Kidney (tissue), 14 donors: Measurements from ENCODE around the gene MEF2D. TPM values are rescaled to one million over a fixed set of nuclear protein-coding genes. Genes with fewer than 3 reads are reported as not detected.

Experiments
- DNase-seq, 5 donors: peaks; one replicate each; pipeline ENCODE4 v3.0.0-alpha.2; 2013 to 2020
- FAIRE-seq: peaks from 2 replicates; lab custom pipeline; 2012; peaks lifted over from hg19 to GRCh38; lab: Jason Lieb, UNC
- H3K27ac ChIP-seq, 2 donors: one replicate each; pipeline ENCODE4 v1.7.0; 2013; ENCODE audit warnings: low read depth in 2 of 2, low read length in 2 of 2, inconsistent platforms in 1 of 2
- H3K27me3 ChIP-seq: one replicate; pipeline ENCODE4 v1.7.1; 2013; ENCODE audit warnings: low read length, inconsistent platforms; ENCODE audit not compliant: control insufficient read depth, insufficient read depth
- H3K36me3 ChIP-seq, 3 donors: one replicate each; pipeline versions ENCODE4 v1.7.0 to v1.7.1; 2013; ENCODE audit warnings: low read length in 3 of 3, control low read depth in 1 of 3, inconsistent platforms in 1 of 3; ENCODE audit not compliant: insufficient read depth in 3 of 3, control insufficient read depth in 2 of 3
- H3K4me1 ChIP-seq, 3 donors: one replicate each; pipeline versions ENCODE4 v1.7.0 to v1.7.1; 2013; ENCODE audit warnings: low read length in 3 of 3, inconsistent platforms in 1 of 3, low read depth in 1 of 3; ENCODE audit not compliant: control insufficient read depth in 2 of 3, insufficient read depth in 2 of 3
- H3K4me3 ChIP-seq, 3 donors: one replicate each; pipeline versions ENCODE4 v1.7.0 to v1.8.1; 2013; ENCODE audit warnings: low read length in 3 of 3, control low read depth in 1 of 3, inconsistent platforms in 1 of 3
- H3K9ac ChIP-seq, 3 donors: one replicate each; pipeline versions ENCODE4 v1.7.0 to v1.7.1; 2013; ENCODE audit warnings: low read length in 3 of 3, control low read depth in 1 of 3, inconsistent platforms in 1 of 3
- H3K9me3 ChIP-seq, 3 donors: one replicate each; pipeline versions ENCODE4 v1.7.0 to v1.7.1; 2013; ENCODE audit warnings: low read length in 3 of 3, control low read depth in 1 of 3, inconsistent platforms in 1 of 3; ENCODE audit not compliant: control insufficient read depth in 2 of 3, insufficient read depth in 1 of 3
- intact Hi-C: fragments of 100-400 bp; cut with DNase I; formaldehyde crosslinking; loops from one replicate; pipeline ENCODE4 v1.11.1; 2022
- polyA plus RNA-seq: library from polyadenylated mRNA; stranded (reverse); fragments of 350-450 nt; fragmentation: Illumina TruSeq; extraction: RNeasy Lipid Tissue Mini Kit (QIAGEN cat#74804); gene quantifications from one replicate; pipeline ENCODE4 v1.2.3, GENCODE V29; 2014; ENCODE audit warnings: low read depth, low replicate concordance; ENCODE audit not compliant: insufficient read depth
- total RNA-seq: library from RNA; stranded (reverse); fragmentation: NEBNext Ultra II Directional; extraction: Animal tissue kit (Norgen Biotek cat#: 25700); gene quantifications from one replicate; pipeline ENCODE4 v1.2.1, GENCODE V29; 2021
- TF ChIP-seq, protein P1 (sequence below): IDR thresholded peaks from 3 replicates; pipeline ENCODE4 v1.5.1; 2012; ENCODE audit warnings: mild to moderate bottlenecking, moderate library complexity, borderline replicate concordance; ENCODE audit not compliant: insufficient read depth; ENCODE audit errors: extremely low read depth
- donor health status: control.
- donor health status: control.
- donor health status: control.
- donor health status: control.
- donor health status: control.
- donor health status: DM: yes; HTN: yes; CAD: no.
- donor health status: Normal renal cell carcinoma (clear cell type).

The MEF2D gene
- total and polyA plus RNA-seq, 2 donors from 2014 or later = 13.7 to 49.3 TPM

DNA sequence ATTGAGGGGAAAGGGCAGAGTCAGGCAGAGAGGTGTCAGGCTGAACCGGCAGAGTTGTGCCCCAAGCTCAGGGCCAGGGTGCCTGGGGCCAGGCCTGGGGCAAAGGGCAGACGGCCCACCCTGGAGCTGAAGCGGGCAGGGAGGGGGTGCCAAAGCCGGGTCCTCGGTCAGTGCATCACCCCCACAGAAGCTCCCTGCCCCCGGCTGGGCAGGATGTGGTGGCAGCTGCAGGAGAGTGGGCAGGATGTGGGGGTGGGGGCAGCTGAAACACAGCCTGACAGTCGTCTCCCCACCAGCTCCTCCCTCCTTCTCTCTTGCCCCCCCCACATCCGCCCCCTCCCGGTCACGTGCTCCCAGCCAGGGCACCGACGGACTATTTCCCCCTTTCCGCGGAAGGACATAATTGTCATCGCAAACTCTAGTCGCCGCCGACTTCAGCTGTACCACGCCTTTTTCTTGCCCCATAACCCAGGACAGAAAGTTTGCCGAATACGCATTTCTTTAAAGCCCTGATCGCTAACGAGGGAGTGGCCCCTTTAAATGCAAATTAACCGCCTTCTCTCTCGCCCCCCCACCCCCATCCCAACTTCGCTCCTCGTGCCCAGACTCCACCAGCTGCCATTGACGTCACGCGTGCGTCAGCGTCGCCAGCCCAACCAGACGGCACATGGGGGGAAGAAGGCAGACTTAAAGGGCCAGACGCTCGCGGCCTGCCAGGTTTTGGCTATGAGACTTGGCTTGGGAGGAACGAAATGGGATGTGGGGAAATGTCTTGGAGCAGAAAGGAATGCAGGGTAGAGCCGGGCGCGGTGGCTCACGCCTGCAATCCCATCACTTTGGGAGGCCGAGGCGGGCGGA, 4.5 kb upstream of the MEF2D start:
- TF ChIP-seq, protein P1, sequence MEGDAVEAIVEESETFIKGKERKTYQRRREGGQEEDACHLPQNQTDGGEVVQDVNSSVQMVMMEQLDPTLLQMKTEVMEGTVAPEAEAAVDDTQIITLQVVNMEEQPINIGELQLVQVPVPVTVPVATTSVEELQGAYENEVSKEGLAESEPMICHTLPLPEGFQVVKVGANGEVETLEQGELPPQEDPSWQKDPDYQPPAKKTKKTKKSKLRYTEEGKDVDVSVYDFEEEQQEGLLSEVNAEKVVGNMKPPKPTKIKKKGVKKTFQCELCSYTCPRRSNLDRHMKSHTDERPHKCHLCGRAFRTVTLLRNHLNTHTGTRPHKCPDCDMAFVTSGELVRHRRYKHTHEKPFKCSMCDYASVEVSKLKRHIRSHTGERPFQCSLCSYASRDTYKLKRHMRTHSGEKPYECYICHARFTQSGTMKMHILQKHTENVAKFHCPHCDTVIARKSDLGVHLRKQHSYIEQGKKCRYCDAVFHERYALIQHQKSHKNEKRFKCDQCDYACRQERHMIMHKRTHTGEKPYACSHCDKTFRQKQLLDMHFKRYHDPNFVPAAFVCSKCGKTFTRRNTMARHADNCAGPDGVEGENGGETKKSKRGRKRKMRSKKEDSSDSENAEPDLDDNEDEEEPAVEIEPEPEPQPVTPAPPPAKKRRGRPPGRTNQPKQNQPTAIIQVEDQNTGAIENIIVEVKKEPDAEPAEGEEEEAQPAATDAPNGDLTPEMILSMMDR = peak; percentile 26
- peak overlapping the region; percentile 50 to 88 (median 79) for H3K9ac ChIP-seq
- FAIRE-seq (peak; percentile 32), DNase-seq (peak; percentile 99 to 100 (median 99))
- H3K27me3 ChIP-seq = no peaks in the 10 kb centered on the region
- H3K9me3 ChIP-seq = no peaks in the 10 kb centered on the region
- peak overlapping the region; percentile 32 to 81 (median 41) for H3K4me3 ChIP-seq
- peak overlapping the region; percentile 100 for H3K27ac ChIP-seq
- no peaks in the 10 kb centered on the region for H3K36me3 ChIP-seq
- peaks cover 8 to 35% (median 31%) of the 10 kb centered on the region in 3 donors for H3K4me1 ChIP-seq
- intact Hi-C loops = no loop called here

GRCh38 chr1:156504438-156504813, 3.9 kb upstream of the MEF2D start:
- intact Hi-C loops = no loop called here

GRCh38 chr1:156503698-156504437, 3.3 kb upstream of the MEF2D start:
- FAIRE-seq (no peak), DNase-seq (peak in 3 of 5 donors; percentile 21 to 50 (median 34))
- Histone ChIP-seq H3K4me1 (peaks cover 8 to 34% (median 30%) of the 10 kb centered on the region in 3 donors), H3K27ac (peak overlapping the region; percentile 100), H3K36me3 (no peaks in the 10 kb centered on the region), H3K9me3 (no peaks in the 10 kb centered on the region), H3K4me3 (peak overlapping the region in 1 of 3 donors; percentile 41), H3K9ac (peak overlapping the region in 2 of 3 donors; percentile 64 to 88), H3K27me3 (no peaks in the 10 kb centered on the region)
- TF ChIP-seq, protein P1 = no peak
- intact Hi-C loops = no loop called here

More at GRCh38 chr1:156504438-156504813, 3.9 kb upstream of the MEF2D start:
- no peak for FAIRE-seq
- peak in 3 of 5 donors; percentile 34 to 43 (median 40) for DNase-seq
- Histone ChIP-seq H3K4me3 (peak overlapping the region in 2 of 3 donors; percentile 32 to 41), H3K4me1 (peaks cover 8 to 35% (median 31%) of the 10 kb centered on the region in 3 donors), H3K9me3 (no peaks in the 10 kb centered on the region), H3K36me3 (no peaks in the 10 kb centered on the region), H3K9ac (peak overlapping the region in 2 of 3 donors; percentile 79 to 88), H3K27me3 (no peaks in the 10 kb centered on the region), H3K27ac (peak overlapping the region; percentile 100)
- TF ChIP-seq, protein P1 = no peak
